ENCODE data around the gene TTC23.

- TF ChIP-seq CTCF (IDR thresholded peaks at IDR 0.05) (no peak), ZFX (IDR thresholded peaks at IDR 0.05; ENCODE audit: borderline replicate concordance) (no peak)
Measured at GRCh38 chr15:99172171-99172570, 77.2 kb downstream of the TTC23 start.
